Measurements from ENCODE around the gene KNG1. TPM values are rescaled to one million over a fixed set of nuclear protein-coding genes. Genes with fewer than 3 reads are reported as not detected.

The KNG1 gene
- total RNA-seq, 1 donor from 2014 or later, result not detected

- Mint-ChIP-seq H3K9me3 (no peaks in the 10 kb centered on the region), H3K27ac (no peak overlapping the region), H3K36me3 (ENCODE audit: low read depth) (no peaks in the 10 kb centered on the region), H3K4me3 (ENCODE audit: low read depth) (no peak overlapping the region), H3K4me1 (ENCODE audit: low read depth) (no peaks in the 10 kb centered on the region), H3K27me3 (ENCODE audit: low read depth) (peaks cover 15% of the 10 kb centered on the region)
- DNase-seq (ENCODE audit: low spot score), result no peak
- intact Hi-C loops (cut with micrococcal nuclease), result no loop called here
These were observed 5.3 kb downstream of the KNG1 start for GRCh38 chr3:186722457-186722856.

GRCh38 chr3:186724911-186725310, 7.8 kb downstream of the KNG1 start:
- Mint-ChIP-seq H3K27me3 (ENCODE audit: low read depth) (peaks cover 16% of the 10 kb centered on the region), H3K9me3 (no peaks in the 10 kb centered on the region), H3K4me1 (ENCODE audit: low read depth) (no peaks in the 10 kb centered on the region), H3K4me3 (ENCODE audit: low read depth) (no peak overlapping the region), H3K36me3 (ENCODE audit: low read depth) (no peaks in the 10 kb centered on the region), H3K27ac (no peak overlapping the region)
- no peak for DNase-seq (ENCODE audit: low spot score)
- intact Hi-C loops (cut with micrococcal nuclease), result no loop called here

GRCh38 chr3:186732169-186732766, 15.1 kb downstream of the KNG1 start:
- Mint-ChIP-seq H3K4me3 (ENCODE audit: low read depth) (no peak overlapping the region), H3K27me3 (ENCODE audit: low read depth) (peaks cover 2% of the 10 kb centered on the region), H3K4me1 (ENCODE audit: low read depth) (peaks cover 9% of the 10 kb centered on the region)

GRCh38 chr3:186742618-186743380, 25.6 kb downstream of the KNG1 start:
- no peak overlapping the region for H3K4me3 Mint-ChIP-seq (ENCODE audit: low read depth)
- H3K27me3 Mint-ChIP-seq (ENCODE audit: low read depth), result peaks cover 2% of the 10 kb centered on the region
- H3K36me3 Mint-ChIP-seq (ENCODE audit: low read depth), result no peaks in the 10 kb centered on the region
- no peaks in the 10 kb centered on the region for H3K4me1 Mint-ChIP-seq (ENCODE audit: low read depth)
- no peaks in the 10 kb centered on the region for H3K9me3 Mint-ChIP-seq
- no peak for DNase-seq (ENCODE audit: low spot score)
- intact Hi-C loops (cut with micrococcal nuclease), result no loop called here
- no peak overlapping the region for H3K27ac Mint-ChIP-seq

More at GRCh38 chr3:186732169-186732766, 15.1 kb downstream of the KNG1 start:
- H3K27ac Mint-ChIP-seq, result no peak overlapping the region
- intact Hi-C loops (cut with micrococcal nuclease), result no loop called here
- H3K36me3 Mint-ChIP-seq (ENCODE audit: low read depth), result no peaks in the 10 kb centered on the region
- H3K9me3 Mint-ChIP-seq, result no peaks in the 10 kb centered on the region
- DNase-seq (ENCODE audit: low spot score), result no peak

GRCh38 chr3:186743666-186744065, 26.5 kb downstream of the KNG1 start:
- peaks cover 3% of the 10 kb centered on the region for H3K4me1 Mint-ChIP-seq (ENCODE audit: low read depth)
- no peak overlapping the region for H3K4me3 Mint-ChIP-seq (ENCODE audit: low read depth)
- H3K27me3 Mint-ChIP-seq (ENCODE audit: low read depth), result peaks cover 2% of the 10 kb centered on the region
- H3K36me3 Mint-ChIP-seq (ENCODE audit: low read depth), result no peaks in the 10 kb centered on the region
- intact Hi-C loops (cut with micrococcal nuclease), result no loop called here
- DNase-seq (ENCODE audit: low spot score), result no peak
- H3K9me3 Mint-ChIP-seq, result no peaks in the 10 kb centered on the region
- no peak overlapping the region for H3K27ac Mint-ChIP-seq

GRCh38 chr3:186746008-186746407, 28.8 kb downstream of the KNG1 start:
- no peak for DNase-seq (ENCODE audit: low spot score)
- H3K9me3 Mint-ChIP-seq, result no peaks in the 10 kb centered on the region
- intact Hi-C loops (cut with micrococcal nuclease), result no loop called here
- H3K27ac Mint-ChIP-seq, result no peak overlapping the region
- no peaks in the 10 kb centered on the region for H3K36me3 Mint-ChIP-seq (ENCODE audit: low read depth)
- H3K4me1 Mint-ChIP-seq (ENCODE audit: low read depth), result peaks cover 3% of the 10 kb centered on the region
- H3K4me3 Mint-ChIP-seq (ENCODE audit: low read depth), result no peak overlapping the region
- peaks cover 2% of the 10 kb centered on the region for H3K27me3 Mint-ChIP-seq (ENCODE audit: low read depth)

- H3K36me3 Mint-ChIP-seq (ENCODE audit: low read depth), result no peaks in the 10 kb centered on the region
- H3K27me3 Mint-ChIP-seq (ENCODE audit: low read depth), result no peaks in the 10 kb centered on the region
- DNase-seq (ENCODE audit: low spot score), result no peak
- H3K4me3 Mint-ChIP-seq (ENCODE audit: low read depth), result no peak overlapping the region
- no peak overlapping the region for H3K27ac Mint-ChIP-seq
- no peaks in the 10 kb centered on the region for H3K9me3 Mint-ChIP-seq
- intact Hi-C loops (cut with micrococcal nuclease), result no loop called here
- peaks cover 8% of the 10 kb centered on the region for H3K4me1 Mint-ChIP-seq (ENCODE audit: low read depth)
These were observed 33.2 kb downstream of the KNG1 start for GRCh38 chr3:186750316-186750715.

- Mint-ChIP-seq H3K36me3 (ENCODE audit: low read depth) (no peaks in the 10 kb centered on the region), H3K27ac (no peak overlapping the region), H3K27me3 (ENCODE audit: low read depth) (no peaks in the 10 kb centered on the region), H3K4me3 (ENCODE audit: low read depth) (no peak overlapping the region), H3K4me1 (ENCODE audit: low read depth) (peaks cover 8% of the 10 kb centered on the region), H3K9me3 (no peaks in the 10 kb centered on the region)
- intact Hi-C loops (cut with micrococcal nuclease), result no loop called here
- no peak for DNase-seq (ENCODE audit: low spot score)
These were observed 34.3 kb downstream of the KNG1 start for GRCh38 chr3:186751480-186751879.

- intact Hi-C loops (cut with micrococcal nuclease), result no loop called here
These were observed 36.8 kb downstream of the KNG1 start for GRCh38 chr3:186754006-186754405.

GRCh38 chr3:186754871-186755270, 37.7 kb downstream of the KNG1 start:
- Mint-ChIP-seq H3K36me3 (ENCODE audit: low read depth) (no peaks in the 10 kb centered on the region), H3K4me1 (ENCODE audit: low read depth) (peaks cover 5% of the 10 kb centered on the region), H3K27ac (no peak overlapping the region), H3K9me3 (no peaks in the 10 kb centered on the region), H3K27me3 (ENCODE audit: low read depth) (no peaks in the 10 kb centered on the region), H3K4me3 (ENCODE audit: low read depth) (no peak overlapping the region)
- intact Hi-C loops (cut with micrococcal nuclease), result no loop called here
- no peak for DNase-seq (ENCODE audit: low spot score)

More at GRCh38 chr3:186754006-186754405, 36.8 kb downstream of the KNG1 start:
- Mint-ChIP-seq H3K36me3 (ENCODE audit: low read depth) (no peaks in the 10 kb centered on the region), H3K9me3 (no peaks in the 10 kb centered on the region), H3K27ac (no peak overlapping the region), H3K4me3 (ENCODE audit: low read depth) (no peak overlapping the region), H3K4me1 (ENCODE audit: low read depth) (peaks cover 5% of the 10 kb centered on the region), H3K27me3 (ENCODE audit: low read depth) (no peaks in the 10 kb centered on the region)
- no peak for DNase-seq (ENCODE audit: low spot score)

GRCh38 chr3:186757214-186757613, 40.1 kb downstream of the KNG1 start:
- intact Hi-C loops (cut with micrococcal nuclease), result no loop called here
- H3K4me3 Mint-ChIP-seq (ENCODE audit: low read depth), result no peak overlapping the region
- no peaks in the 10 kb centered on the region for H3K9me3 Mint-ChIP-seq
- H3K4me1 Mint-ChIP-seq (ENCODE audit: low read depth), result peaks cover 8% of the 10 kb centered on the region
- no peak for DNase-seq (ENCODE audit: low spot score)
- no peaks in the 10 kb centered on the region for H3K36me3 Mint-ChIP-seq (ENCODE audit: low read depth)
- no peaks in the 10 kb centered on the region for H3K27me3 Mint-ChIP-seq (ENCODE audit: low read depth)
- H3K27ac Mint-ChIP-seq, result no peak overlapping the region

GRCh38 chr3:186757686-186758220, 40.6 kb downstream of the KNG1 start:
- no peak overlapping the region for H3K4me3 Mint-ChIP-seq (ENCODE audit: low read depth)
- H3K4me1 Mint-ChIP-seq (ENCODE audit: low read depth), result peaks cover 8% of the 10 kb centered on the region
- DNase-seq (ENCODE audit: low spot score), result no peak
- intact Hi-C loops (cut with micrococcal nuclease), result no loop called here
- no peaks in the 10 kb centered on the region for H3K36me3 Mint-ChIP-seq (ENCODE audit: low read depth)
- no peaks in the 10 kb centered on the region for H3K9me3 Mint-ChIP-seq
- no peaks in the 10 kb centered on the region for H3K27me3 Mint-ChIP-seq (ENCODE audit: low read depth)
- no peak overlapping the region for H3K27ac Mint-ChIP-seq

- Mint-ChIP-seq H3K36me3 (ENCODE audit: low read depth) (no peaks in the 10 kb centered on the region), H3K27me3 (ENCODE audit: low read depth) (no peaks in the 10 kb centered on the region), H3K27ac (no peak overlapping the region), H3K9me3 (no peaks in the 10 kb centered on the region), H3K4me3 (ENCODE audit: low read depth) (no peak overlapping the region), H3K4me1 (ENCODE audit: low read depth) (peaks cover 3% of the 10 kb centered on the region)
- intact Hi-C loops (cut with micrococcal nuclease), result no loop called here
- DNase-seq (ENCODE audit: low spot score), result no peak
These were observed 42.2 kb downstream of the KNG1 start for GRCh38 chr3:186759231-186759930.

All from activated T-helper 2 cell treated with anti-CD3 and anti-CD28 coated beads, Interferon-gamma antibody, Interleukin-2, Interleukin-4, amounts not matched to agents 10 μg/mL and 5 μg/mL and 100 μg/mL, durations not matched to agents 14 hours and 24 hours and 36 hours (primary cell).